K562 (cell line): Measurements from ENCODE around the gene BCAM. TPM values are rescaled to one million over a fixed set of nuclear protein-coding genes. Genes with fewer than 3 reads are reported as not detected.

Source experiments
- TBP ChIP-seq: optimal IDR thresholded peaks from 2 replicates; pipeline ENCODE3; 2011; ENCODE audit warnings: low read depth, low read length, improper control_type of control experiment
- U2AF2 ChIP-seq: fragments of 200-400 bp; formaldehyde crosslinking; optimal IDR thresholded peaks from 2 replicates; pipeline ENCODE3; 2017; ENCODE audit warnings: low read depth, mild to moderate bottlenecking, low read length
- ZNF347 ChIP-seq: fragments of 450-650 bp; formaldehyde crosslinking; IDR thresholded peaks from 2 replicates; pipeline ENCODE4 v1.4.0; 2020; ENCODE audit warnings: low read depth, mild to moderate bottlenecking, moderate library complexity
- polyA plus RNA-seq, 8 experiments: library from polyadenylated mRNA; depleted of rRNA in 4 of 8; stranded (reverse) in 5 of 8; unstranded in 3 of 8; fragments of >200 nt; fragmentation: Nextera tagmentation in 2 of 8; fragmentation: Illumina TruSeq in 1 of 8; extraction: Ambion mirVana in 2 of 8; extraction: Trizol in 1 of 8; gene quantifications; 2 replicates each; pipeline versions ENCODE4 v1.2.1 to v1.2.3, GENCODE V29; 2011 to 2014; ENCODE audit warnings: inconsistent platforms in 1 of 8, missing spikeins in 1 of 8
- total RNA-seq, 7 experiments: library from RNA; depleted of rRNA in 6 of 7; stranded (reverse); fragments of >200 nt in 6 of 7; fragmentation: Illumina TruSeq in 2 of 7; extraction: Trizol in 2 of 7; gene quantifications; 2 replicates each; pipeline versions ENCODE4 v1.2.1 to v1.2.3, GENCODE V29; 2011 to 2021; ENCODE audit warnings: low replicate concordance in 1 of 7
- TF ChIP-seq, protein P1 (sequence below): fragments of 200-600 bp; sonication (generic); IDR thresholded peaks from one replicate; pipeline ENCODE4 v1.6.1; 2012; ENCODE audit warnings: mild to moderate bottlenecking, low read depth, low read length, inconsistent platforms
- TF ChIP-seq, protein P2 (sequence below): fragments of 450-650 bp; IDR thresholded peaks from 2 replicates; pipeline ENCODE4 v1.6.1; 2017; ENCODE audit warnings: mild to moderate bottlenecking, moderate library complexity

The BCAM gene
- total and polyA plus RNA-seq, 9 of the 15 experiments (the other 6 are each of a cell fraction or from before 2014, with no cell fraction given), result 0.07 to 1.3 (median 0.33) TPM; not detected in 2

DNA sequence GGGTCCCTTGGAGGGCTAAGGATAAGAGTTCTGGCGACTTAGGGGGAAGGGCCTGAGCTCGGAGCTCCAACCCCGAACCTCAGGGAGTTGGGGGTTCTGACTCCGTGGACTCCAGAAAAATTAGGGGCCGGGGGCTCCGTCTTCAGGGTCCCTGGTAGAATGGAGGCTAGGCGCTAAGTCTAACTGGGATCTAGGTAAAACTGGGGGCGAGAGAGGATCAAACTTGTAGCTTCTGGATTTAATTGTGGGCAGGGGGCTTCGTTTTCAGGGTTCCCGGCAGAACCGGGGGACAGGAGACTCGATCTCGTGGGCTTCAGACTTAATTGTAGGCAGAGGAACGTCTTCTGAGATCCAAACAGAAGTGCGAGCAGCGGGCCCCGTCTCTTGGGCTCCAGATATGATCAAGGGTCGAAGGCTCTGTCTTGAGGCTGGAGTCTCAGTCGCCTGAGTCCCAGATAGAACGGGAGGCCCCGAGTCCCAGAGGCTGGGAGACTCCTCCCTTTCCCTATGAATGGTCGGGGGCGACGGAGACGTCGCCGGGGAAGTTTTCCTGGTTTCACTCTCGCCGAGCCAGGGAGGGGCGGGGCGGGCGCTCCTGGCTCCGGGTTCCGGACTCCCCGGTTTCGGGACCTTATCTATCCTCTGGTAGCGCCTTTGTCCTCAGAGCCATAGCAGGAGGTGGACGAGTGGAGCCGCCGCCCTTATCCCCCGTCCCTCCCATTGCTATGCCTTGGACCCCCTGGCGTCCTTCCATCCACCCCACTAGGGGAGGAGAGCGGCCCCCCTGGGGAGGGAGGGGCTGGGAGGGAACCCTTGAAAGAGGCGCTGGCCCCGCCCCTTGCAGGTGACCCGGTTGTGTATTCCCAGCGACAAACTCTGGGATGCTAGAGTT is 38.5 kb downstream of the BCAM start (continued):
- TF ChIP-seq, protein P1, sequence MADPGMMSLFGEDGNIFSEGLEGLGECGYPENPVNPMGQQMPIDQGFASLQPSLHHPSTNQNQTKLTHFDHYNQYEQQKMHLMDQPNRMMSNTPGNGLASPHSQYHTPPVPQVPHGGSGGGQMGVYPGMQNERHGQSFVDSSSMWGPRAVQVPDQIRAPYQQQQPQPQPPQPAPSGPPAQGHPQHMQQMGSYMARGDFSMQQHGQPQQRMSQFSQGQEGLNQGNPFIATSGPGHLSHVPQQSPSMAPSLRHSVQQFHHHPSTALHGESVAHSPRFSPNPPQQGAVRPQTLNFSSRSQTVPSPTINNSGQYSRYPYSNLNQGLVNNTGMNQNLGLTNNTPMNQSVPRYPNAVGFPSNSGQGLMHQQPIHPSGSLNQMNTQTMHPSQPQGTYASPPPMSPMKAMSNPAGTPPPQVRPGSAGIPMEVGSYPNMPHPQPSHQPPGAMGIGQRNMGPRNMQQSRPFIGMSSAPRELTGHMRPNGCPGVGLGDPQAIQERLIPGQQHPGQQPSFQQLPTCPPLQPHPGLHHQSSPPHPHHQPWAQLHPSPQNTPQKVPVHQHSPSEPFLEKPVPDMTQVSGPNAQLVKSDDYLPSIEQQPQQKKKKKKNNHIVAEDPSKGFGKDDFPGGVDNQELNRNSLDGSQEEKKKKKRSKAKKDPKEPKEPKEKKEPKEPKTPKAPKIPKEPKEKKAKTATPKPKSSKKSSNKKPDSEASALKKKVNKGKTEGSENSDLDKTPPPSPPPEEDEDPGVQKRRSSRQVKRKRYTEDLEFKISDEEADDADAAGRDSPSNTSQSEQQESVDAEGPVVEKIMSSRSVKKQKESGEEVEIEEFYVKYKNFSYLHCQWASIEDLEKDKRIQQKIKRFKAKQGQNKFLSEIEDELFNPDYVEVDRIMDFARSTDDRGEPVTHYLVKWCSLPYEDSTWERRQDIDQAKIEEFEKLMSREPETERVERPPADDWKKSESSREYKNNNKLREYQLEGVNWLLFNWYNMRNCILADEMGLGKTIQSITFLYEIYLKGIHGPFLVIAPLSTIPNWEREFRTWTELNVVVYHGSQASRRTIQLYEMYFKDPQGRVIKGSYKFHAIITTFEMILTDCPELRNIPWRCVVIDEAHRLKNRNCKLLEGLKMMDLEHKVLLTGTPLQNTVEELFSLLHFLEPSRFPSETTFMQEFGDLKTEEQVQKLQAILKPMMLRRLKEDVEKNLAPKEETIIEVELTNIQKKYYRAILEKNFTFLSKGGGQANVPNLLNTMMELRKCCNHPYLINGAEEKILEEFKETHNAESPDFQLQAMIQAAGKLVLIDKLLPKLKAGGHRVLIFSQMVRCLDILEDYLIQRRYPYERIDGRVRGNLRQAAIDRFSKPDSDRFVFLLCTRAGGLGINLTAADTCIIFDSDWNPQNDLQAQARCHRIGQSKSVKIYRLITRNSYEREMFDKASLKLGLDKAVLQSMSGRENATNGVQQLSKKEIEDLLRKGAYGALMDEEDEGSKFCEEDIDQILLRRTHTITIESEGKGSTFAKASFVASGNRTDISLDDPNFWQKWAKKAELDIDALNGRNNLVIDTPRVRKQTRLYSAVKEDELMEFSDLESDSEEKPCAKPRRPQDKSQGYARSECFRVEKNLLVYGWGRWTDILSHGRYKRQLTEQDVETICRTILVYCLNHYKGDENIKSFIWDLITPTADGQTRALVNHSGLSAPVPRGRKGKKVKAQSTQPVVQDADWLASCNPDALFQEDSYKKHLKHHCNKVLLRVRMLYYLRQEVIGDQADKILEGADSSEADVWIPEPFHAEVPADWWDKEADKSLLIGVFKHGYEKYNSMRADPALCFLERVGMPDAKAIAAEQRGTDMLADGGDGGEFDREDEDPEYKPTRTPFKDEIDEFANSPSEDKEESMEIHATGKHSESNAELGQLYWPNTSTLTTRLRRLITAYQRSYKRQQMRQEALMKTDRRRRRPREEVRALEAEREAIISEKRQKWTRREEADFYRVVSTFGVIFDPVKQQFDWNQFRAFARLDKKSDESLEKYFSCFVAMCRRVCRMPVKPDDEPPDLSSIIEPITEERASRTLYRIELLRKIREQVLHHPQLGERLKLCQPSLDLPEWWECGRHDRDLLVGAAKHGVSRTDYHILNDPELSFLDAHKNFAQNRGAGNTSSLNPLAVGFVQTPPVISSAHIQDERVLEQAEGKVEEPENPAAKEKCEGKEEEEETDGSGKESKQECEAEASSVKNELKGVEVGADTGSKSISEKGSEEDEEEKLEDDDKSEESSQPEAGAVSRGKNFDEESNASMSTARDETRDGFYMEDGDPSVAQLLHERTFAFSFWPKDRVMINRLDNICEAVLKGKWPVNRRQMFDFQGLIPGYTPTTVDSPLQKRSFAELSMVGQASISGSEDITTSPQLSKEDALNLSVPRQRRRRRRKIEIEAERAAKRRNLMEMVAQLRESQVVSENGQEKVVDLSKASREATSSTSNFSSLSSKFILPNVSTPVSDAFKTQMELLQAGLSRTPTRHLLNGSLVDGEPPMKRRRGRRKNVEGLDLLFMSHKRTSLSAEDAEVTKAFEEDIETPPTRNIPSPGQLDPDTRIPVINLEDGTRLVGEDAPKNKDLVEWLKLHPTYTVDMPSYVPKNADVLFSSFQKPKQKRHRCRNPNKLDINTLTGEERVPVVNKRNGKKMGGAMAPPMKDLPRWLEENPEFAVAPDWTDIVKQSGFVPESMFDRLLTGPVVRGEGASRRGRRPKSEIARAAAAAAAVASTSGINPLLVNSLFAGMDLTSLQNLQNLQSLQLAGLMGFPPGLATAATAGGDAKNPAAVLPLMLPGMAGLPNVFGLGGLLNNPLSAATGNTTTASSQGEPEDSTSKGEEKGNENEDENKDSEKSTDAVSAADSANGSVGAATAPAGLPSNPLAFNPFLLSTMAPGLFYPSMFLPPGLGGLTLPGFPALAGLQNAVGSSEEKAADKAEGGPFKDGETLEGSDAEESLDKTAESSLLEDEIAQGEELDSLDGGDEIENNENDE, result no peak
- TF ChIP-seq, protein P2, sequence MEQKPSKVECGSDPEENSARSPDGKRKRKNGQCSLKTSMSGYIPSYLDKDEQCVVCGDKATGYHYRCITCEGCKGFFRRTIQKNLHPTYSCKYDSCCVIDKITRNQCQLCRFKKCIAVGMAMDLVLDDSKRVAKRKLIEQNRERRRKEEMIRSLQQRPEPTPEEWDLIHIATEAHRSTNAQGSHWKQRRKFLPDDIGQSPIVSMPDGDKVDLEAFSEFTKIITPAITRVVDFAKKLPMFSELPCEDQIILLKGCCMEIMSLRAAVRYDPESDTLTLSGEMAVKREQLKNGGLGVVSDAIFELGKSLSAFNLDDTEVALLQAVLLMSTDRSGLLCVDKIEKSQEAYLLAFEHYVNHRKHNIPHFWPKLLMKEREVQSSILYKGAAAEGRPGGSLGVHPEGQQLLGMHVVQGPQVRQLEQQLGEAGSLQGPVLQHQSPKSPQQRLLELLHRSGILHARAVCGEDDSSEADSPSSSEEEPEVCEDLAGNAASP, result no peak
- TF ChIP-seq U2AF2, result no peak
- no peak for TF ChIP-seq ZNF347 (CRISPR knock-in tag)
- TF ChIP-seq TBP, result peak; percentile 30
